Measurements from ENCODE around the gene CLSTN2.

Gene CLSTN2

GRCh38 chr3:139987908-139988307 is 52.9 kb downstream of the CLSTN2 start:
- no peak overlapping the region for H3K27ac ChIP-seq
- no peak overlapping the region for H3K4me3 ChIP-seq

- H3K4me3 ChIP-seq = no peak overlapping the region
- no peak overlapping the region for H3K27ac ChIP-seq
Measured at GRCh38 chr3:139988472-139989156, 53.6 kb downstream of the CLSTN2 start.

DNA sequence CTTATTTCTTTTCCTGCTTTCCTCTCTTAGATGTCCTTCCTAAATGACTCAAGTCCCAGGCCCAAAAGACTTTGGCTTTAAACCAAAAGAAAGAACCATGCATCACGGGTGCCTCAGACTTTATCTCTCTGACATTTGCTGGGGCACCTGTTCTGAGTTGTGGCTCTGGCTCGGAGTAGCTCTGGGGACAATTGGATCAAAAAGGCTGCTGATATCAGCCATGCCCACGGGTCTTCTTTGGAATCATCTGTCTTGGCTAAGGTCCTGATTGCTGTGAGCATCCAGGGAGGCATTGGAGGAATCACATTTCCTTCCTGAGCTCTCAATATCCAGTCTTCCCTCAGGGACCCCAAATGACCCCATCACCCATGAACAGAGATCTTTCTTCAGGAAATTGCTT is 59.9 kb downstream of the CLSTN2 start:
- H3K27ac ChIP-seq = no peak overlapping the region
- no peak overlapping the region for H3K4me3 ChIP-seq

GRCh38 chr3:140004271-140004670 is 69.3 kb downstream of the CLSTN2 start:
- no peak overlapping the region for H3K4me3 ChIP-seq
- H3K27ac ChIP-seq = no peak overlapping the region

- Histone ChIP-seq H3K27ac (no peak overlapping the region), H3K4me3 (no peak overlapping the region)
Measured at GRCh38 chr3:140006331-140006730, 71.3 kb downstream of the CLSTN2 start.

- H3K27ac ChIP-seq = no peak overlapping the region
Measured at GRCh38 chr3:140007081-140007480, 72.1 kb downstream of the CLSTN2 start.

GRCh38 chr3:140007911-140008869 is 73.2 kb downstream of the CLSTN2 start:
- Histone ChIP-seq H3K4me3 (no peak overlapping the region), H3K27ac (no peak overlapping the region)

More at GRCh38 chr3:140007081-140007480, 72.1 kb downstream of the CLSTN2 start:
- H3K4me3 ChIP-seq = no peak overlapping the region

DNA sequence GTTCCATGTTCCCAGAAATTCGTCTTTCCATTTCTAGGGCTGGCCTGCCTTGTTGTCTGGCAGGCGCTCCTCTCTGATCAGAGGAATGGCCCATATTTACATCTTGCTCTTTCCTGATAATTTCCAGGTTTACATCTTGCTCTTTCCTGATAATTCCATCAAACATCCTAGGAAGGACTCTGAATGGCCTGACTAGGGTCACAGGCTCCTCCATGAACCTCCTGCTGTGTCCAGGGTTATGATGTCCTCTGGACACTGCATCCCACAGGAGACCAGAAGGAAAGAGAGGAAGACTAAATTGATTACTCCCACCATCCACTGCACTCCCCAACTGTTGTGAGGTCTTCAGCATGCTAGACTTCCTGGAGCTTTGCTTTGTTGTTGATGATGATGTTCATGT is 75.4 kb downstream of the CLSTN2 start:
- Histone ChIP-seq H3K4me3 (no peak overlapping the region), H3K27ac (no peak overlapping the region)

DNA sequence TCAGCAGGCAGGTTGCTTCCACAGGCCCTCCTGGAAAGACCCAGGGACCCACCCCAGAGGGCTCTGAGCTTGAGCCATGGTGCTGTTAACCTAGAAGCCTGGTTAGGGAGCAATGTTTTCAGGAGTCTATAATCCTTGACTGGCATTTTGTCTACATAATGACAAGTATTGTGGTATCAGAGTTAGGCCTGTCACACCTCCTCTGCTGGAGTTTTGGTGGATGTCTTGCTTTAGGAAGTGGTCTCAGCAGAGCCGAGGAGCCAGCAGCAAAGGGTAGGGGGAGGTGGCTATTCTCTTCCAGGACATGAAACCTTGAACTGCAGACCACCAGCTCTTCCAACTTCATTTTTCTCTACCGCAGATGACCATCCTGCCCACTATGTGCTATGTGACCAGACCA is 76.1 kb downstream of the CLSTN2 start:
- Histone ChIP-seq H3K27ac (no peak overlapping the region), H3K4me3 (no peak overlapping the region)

DNA sequence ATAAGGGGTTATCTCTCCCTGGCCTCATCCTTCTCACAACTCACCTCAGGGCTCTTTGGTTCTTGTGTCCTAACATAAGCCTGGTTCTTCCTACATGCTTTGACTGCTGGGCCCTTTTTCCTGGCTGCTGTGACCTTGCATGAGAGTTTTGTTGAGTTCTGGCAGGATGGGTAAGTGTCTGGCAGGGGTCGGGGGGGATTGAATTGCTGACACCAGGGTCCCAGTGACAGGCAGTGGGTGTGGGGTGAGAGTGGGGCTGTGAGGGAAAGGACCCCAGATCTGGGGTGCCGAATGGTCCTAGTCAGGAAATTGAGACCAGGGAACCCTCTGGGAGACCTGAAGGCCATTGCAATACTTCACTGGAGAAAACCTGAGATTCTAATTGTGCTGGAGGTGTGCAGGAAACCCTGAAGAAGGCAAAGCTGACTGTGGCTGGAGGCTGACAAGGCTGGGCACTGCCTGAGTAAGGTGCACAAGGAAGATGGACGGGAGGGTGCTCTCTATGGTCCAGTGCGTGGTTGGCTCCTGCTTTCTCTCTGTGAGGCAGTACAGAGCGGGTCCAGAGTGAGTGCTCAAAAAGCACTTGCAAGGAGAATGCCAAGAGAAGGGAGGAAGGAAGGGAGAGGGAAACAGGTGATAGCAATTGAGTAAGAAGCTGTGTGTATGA is 76.8 kb downstream of the CLSTN2 start:
- H3K27ac ChIP-seq = no peak overlapping the region
- H3K4me3 ChIP-seq = no peak overlapping the region

GRCh38 chr3:140013220-140013619 is 78.2 kb downstream of the CLSTN2 start:
- no peak overlapping the region for H3K27ac ChIP-seq
- H3K4me3 ChIP-seq = no peak overlapping the region

DNA sequence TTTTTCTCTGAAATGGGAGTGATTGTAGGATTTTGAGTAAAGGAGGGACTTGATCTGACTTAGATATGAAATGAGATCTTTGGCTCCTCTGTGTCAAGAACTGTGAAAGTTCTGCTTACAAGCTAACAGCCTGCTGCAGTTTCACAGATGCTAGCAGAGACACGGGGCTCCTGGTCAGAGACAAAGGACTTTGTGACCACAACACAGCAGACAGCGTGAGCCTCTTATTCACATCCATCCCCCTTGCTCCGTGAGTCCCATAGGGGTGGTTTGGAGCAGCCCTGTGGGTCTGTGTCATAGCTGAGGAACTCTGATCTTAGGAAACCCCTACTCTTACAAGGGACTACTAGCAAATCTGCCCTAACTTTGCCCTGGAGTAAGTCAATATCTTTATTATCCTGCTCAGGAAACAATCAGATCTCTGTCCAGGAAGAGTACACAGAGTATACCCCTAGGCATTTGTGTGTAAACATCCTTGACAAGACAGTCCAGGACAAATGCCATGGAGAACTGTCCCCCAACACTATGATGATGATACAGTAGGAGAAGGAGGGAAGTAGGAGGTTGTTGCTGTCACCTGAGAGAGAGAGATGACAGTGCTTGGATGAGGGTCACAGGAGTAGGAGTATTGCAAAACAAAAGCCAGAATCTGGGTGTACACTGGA is 80.0 kb downstream of the CLSTN2 start:
- Histone ChIP-seq H3K4me3 (no peak overlapping the region), H3K27ac (no peak overlapping the region)

DNA sequence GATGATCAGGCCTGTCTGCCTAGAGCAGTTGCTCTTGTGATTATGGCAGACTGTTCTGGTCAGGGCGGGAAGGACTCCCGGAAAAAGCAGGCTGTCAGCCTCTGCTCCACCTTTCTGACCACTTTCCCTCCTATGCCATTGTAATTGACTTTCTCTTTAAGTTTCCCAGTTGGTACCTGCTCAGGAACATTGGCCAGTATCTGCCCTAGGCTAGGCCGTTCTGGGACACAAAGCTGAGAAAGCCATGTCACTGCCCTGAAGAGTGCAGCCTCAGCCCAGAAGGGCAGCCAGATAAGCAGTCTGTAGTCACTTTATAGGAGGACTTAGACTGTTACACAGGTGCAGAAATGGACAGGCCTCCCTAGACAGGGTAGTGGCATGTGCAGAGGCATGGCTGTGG is 80.8 kb downstream of the CLSTN2 start:
- Histone ChIP-seq H3K4me3 (no peak overlapping the region), H3K27ac (no peak overlapping the region)

DNA sequence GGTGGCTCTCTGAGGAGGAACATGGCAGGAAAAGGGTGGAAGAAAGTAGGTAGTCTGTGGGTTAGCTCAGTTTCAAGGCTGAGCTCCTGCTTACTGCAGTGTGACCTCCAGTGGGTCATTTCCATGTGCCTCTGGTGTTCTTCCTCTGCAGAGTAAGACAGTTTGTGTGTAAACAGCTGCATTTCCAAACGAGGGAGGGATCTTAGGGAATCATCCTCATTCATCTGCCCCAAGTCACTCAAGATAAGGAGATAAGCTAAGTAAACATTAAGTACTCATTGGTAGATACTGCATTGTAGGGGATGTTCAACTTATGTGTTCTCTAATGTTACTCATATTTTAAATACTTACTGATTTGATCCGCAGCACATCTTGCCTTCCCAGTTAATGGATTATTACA is 83.6 kb downstream of the CLSTN2 start:
- Histone ChIP-seq H3K4me3 (no peak overlapping the region), H3K27ac (no peak overlapping the region)

- Histone ChIP-seq H3K4me3 (no peak overlapping the region), H3K27ac (no peak overlapping the region)
Measured at GRCh38 chr3:140019946-140020345, 85.0 kb downstream of the CLSTN2 start.

DNA sequence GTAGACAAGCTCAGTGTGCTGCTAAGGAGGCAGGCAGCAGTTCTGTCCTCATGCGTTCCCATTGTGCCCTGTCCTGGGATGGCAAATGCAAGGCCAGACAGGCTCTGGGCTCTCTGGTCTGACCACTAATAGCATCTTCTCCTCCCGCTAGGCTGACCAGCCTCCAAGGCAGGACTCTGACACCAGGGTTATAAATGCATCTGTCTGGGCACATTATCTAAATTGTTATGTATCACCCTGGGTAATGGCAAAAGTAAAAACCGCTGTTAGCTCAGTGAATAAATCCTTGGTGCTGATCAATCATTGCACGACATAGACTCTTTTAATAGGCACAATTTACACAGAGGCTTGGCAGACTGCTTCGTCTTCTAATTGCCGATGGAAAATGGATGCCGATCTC is 85.6 kb downstream of the CLSTN2 start:
- no peak overlapping the region for H3K27ac ChIP-seq
- H3K4me3 ChIP-seq = no peak overlapping the region

- Histone ChIP-seq H3K27ac (no peak overlapping the region), H3K4me3 (no peak overlapping the region)
Measured at GRCh38 chr3:140021269-140021668, 86.3 kb downstream of the CLSTN2 start.

DNA sequence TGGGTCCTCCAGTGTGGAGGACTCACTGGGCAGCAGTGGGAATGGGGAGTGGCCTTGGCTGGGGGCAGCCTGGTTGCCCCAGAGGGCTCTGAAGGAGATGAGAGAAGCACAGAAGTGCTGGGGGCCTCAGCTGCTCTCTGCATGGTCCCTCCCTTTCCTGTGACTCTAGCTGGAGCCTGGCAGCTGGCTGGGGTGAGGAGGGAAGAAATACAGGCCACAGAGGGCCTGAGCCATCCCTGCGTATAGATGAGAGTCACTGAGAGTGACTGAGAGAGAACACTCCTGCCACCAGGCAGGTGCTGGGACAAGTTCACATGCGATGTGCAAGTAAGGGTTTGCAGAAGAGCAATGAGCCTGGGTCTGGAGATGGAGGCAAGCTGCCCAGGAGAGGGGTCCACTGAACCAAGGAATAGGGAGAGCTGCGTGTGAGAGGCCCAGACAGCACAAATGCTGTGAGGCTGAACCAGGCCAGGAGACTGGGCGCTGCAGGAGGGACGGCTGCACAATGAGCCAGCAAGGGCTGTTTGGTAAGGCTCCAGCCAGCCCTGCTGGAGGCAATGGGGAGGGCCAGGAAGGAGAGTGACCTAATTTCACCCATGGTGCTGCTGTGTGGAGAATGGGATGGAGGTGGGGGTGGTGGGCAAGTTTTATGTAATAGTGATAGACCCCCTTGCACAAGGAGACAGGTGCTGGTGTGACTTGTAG is 87.2 kb downstream of the CLSTN2 start:
- Histone ChIP-seq H3K27ac (no peak overlapping the region), H3K4me3 (no peak overlapping the region)

Measured in skin epidermis (tissue), 12 donors.